ENCODE data around the gene ALK.

The ALK gene

DNA sequence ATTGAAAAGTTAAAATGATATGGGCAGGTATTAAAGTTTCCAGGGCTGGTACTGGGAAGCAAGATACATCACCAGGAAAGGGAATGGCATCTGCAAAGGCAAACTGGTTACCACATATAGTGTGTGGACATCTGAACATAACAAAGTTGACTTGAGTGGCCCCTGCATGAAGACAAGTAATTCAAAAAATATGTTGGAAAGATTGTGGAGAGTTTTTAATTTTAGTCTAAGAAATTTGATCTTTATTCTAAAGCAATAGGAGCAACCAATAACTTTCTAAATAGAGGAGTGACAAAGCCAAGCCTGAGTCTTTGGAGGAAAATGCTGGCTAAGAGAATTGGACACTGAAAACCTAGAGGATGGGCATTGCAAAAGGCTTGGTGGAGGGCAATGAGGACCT is 278.2 kb downstream of the ALK start:
- DNase-seq = no peak

- DNase-seq = no peak
These were observed 281.0 kb downstream of the ALK start for GRCh38 chr2:29640360-29640759.

GRCh38 chr2:29638641-29639040 is 282.7 kb downstream of the ALK start:
- no peak for DNase-seq

DNA sequence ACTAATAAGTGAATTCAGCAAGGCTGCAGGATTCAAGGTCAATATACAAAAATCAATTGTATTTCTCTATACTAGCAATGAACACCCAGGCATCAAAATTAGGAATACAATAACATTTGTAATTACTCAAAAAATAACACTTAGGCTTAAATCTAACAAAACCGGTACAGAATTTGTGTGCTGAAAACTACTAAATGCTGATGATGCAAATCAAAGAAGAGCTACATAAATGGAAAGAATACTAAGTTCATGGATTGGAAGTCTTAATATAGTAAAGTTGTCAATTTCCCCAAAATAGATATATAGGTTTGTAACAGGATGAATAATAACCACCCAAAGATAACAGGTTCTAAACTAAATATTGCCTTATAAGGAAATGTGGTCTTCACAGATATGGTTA is 286.5 kb downstream of the ALK start:
- no peak for DNase-seq

- DNase-seq = no peak
These were observed 289.4 kb downstream of the ALK start for GRCh38 chr2:29632018-29632417.

DNA sequence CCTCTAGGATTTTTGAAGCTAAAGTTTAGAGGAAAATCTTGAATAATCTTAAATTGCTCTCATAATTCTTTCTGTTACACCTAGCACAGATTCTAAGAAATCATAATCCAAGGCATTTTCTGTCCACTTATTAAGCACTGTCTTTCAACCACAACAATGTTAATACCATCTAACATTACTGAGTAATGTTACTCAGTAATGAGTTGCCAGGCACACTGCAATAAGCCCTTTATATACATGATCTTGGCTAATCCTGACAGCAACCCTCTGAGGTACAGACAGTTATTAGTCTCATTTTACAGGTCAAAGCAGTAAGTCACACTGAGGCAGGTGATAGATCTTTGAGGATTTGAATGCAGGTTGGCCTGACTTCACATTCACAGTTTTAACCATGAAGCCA is 291.9 kb downstream of the ALK start:
- no peak for DNase-seq

GRCh38 chr2:29628862-29629261 is 292.5 kb downstream of the ALK start:
- DNase-seq = peak; percentile 51

DNA sequence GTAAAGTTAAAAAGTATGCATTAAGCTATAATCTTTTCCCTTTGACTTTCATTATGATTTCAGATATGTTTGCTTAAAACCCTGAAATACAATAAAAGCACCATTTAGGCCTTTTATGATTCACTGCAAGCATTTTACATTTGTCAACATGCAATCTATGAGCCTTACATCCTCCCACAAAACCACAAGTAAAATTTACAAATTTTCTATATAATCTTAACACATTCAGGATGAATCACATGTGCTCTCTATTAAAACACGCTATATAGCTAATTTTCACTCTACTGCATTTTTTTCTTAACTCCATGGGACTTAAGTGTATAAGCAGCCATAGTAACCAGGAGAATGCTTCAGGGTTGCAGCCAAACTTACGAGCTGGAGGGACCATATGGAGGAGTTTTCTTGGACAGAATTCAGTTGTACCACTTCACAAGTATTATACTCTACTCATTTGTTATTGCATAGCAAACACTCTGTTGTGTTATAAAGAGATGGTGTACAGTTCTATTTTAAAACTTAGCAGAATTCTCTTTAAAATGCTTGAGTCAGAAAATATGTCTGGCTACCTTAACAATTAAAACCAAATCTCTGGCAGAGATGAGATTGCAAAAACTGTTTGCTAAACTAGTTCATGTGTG is 293.2 kb downstream of the ALK start:
- DNase-seq = peak; percentile 7

- DNase-seq = peak; percentile 4
These were observed 294.1 kb downstream of the ALK start for GRCh38 chr2:29627279-29627711.

DNA sequence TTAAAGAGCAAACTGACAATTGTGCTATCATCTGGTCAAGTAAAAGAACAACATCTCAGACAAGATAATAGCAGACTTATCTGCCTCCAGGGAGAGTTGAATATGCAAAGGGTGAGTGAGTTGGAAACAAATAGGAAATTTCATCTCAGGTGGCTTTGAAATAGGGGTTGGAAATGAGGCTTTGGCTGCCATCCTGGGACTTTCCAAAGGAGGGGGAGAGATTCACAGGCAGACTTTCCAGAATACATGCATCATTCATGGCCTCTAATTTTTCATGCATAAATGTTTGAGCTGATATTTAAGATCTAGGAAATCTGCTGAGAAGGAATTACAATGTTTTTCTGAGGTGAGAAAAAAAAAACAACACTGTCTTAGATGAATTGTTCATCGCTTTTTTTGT is 300.5 kb downstream of the ALK start:
- DNase-seq = peak; percentile 25

DNA sequence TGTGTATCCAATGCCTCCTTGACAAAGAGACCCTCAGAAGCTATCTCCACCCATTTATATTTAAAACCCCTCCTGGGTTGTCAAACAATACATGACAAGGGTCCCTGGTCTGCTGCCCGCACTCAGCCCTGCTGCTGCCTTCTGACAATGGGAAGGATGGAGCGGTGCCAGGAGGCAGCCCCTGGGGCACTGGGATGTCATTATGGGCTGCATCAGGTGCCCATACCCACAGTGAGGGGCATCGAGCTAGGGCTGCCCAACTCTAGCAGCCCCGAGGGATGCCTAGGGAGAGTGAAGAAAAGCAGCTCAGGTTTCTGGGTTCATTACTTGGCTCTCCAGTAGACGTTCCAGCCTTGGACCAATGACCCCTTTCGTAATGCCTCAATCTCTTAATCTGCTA is 301.7 kb downstream of the ALK start:
- peak; percentile 74 for DNase-seq

DNA sequence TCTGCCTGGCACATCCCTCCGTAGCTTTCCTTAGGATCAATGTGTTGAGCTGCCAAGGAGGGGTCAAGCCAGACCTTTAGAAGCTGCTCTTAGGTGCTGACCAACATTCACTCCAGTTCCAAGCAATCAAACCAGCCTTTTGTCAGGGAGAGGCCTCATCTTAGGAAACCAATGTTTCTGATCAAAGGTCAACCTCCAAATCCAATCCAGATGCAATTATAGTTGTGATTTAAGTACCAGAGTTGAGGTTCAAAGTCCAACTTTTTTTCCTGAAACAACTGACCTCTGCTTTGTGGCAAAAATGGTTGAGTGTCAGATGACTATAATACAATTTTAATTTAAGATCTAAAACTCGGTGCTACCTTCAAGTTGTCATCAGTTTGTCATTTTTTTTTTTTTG is 303.4 kb downstream of the ALK start:
- no peak for DNase-seq

DNA sequence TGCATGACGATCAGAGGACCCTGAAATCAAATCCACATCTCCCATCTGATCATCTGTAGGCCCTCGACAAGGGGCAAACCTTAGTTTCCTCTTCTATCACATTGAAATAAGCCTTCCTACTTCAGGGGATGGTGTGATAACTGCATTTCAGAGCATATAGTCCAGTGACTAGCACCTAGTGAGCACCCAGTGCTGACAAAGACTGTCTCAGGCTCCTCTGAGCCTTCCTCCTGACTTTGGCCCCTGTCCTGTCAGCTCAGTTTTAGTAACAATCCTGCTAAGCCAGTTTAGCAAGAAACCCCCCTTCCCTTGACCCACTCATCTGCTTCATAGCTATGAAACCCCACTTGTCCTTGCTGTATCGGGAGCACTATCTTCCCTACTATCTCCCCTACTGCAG is 304.0 kb downstream of the ALK start:
- DNase-seq = no peak

DNA sequence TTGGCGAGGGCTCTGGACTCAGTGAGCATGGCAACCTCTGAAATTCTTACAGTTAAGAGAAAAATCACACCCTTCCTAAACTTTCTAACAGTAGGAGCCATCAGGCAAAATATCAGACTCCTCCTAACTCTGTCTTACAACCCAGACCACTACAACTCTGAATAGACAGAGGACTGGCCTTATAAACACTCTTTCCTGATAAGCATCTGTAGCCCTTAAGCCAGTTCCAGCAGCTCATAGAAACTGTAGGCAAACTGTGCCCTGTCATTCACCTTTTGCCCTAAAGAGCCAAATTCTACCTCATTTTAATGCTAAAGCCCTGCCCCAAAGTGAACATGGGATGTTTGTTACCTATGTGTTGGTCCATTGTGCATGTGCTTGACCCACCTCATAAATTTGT is 304.8 kb downstream of the ALK start:
- no peak for DNase-seq

- DNase-seq = peak; percentile 3
These were observed 305.5 kb downstream of the ALK start for GRCh38 chr2:29615841-29616240.

DNA sequence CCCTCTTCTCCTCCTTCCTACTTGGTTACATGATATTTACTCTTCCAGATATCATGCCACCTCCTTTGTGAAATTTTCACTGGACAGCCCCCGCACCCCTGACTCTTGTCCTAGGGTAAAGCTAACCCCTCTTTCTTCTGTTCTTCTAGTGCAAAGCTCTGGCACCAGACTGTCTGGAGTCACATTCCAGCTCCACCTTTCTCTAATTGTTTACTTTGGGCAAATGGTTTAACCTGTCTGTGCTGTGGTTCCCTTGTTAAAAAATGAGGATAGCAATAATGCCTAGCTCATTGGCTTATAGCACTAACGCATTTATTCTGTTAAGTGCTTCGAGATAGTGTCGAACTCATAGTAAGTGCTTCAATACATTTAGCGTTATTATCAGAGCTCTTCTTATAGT is 306.2 kb downstream of the ALK start:
- DNase-seq = peak; percentile 23

DNA sequence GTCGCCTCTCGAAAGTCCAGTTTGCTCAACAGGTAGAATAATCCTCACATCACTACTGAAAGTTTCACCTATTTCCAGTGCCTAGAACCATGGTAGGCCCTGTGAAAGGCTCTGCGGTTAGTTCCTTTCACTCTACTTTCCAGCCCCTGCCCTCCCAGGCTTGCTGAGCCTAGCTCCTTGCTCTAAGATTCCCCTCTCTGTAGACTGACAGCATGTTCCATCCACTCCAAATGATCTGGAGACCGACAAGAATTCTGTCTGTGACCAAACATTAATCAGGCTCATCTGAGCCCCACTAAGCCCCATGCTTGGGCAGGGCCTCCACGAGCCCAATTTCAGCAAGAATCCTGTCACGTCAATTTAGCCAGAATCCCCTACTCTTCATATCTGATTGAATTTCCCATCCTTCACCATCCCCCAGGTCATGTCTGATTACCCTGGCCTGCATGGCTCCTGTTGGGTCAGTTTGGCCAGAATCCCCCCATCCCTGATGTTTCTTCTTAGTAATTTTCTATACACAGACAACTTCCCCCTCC is 307.0 kb downstream of the ALK start:
- DNase-seq = no peak

DNA sequence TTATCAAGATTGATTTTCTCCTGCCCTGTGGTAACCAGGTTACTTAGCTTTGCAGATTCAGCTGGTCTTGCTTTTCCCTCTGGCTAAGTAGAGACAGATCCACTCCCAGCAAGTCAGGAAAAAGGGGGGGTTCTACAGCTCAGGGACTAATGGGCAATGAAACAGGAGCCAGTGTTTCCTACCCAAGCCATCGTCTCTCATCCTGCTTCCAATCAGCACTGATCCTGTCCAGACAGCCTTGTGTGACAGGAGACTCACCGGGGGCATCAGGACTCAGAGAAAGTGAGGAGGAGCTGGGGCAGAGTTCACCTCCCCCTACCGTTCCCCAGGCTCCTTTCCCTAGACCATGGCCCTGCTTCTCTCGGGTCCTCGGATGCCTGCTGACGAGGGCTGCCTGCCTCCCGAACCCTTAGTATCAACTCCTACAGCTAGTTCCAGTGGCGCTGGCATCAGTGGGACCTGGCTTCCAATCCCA is 307.6 kb downstream of the ALK start:
- DNase-seq = no peak

DNA sequence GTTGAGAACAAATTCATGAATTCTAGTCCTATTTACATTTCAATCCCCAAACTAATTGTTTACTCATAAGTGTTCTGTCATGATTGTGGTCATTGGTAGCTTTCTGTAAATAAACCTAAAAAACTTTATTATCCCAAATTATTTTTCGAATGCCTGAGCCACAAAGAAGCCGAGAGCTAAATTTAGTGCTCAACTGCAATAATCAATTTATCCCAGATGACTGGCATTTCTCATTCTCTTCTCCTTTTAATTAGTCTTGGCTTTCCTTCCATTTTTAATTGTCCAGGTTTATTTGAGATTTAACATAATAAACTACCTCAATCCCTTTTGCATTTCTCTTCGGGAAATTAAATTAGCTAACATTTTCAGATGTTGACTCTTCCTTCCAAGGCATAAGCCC is 308.3 kb downstream of the ALK start:
- DNase-seq = no peak

- no peak for DNase-seq
These were observed 308.8 kb downstream of the ALK start for GRCh38 chr2:29612568-29612967.

- peak; percentile 15 for DNase-seq
These were observed 309.5 kb downstream of the ALK start for GRCh38 chr2:29611850-29612249.

DNA sequence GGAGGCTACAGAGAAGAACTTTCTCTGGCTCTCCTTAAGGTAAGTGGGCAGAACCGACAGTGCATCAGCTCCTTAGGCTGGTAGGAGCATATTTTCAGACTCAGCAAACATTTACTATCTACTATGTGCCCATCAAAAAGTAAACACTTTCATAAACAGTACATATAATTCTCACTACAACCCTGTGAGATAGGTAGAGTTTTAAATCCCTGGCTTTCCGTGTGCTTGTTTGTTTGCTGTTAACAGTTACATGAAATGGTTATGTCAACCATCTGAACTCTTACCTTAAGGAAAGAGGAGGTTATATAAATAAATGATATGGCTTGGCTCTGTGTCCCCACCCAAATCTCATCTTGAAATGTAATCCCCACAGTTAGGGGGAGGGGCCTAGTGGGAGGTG is 310.1 kb downstream of the ALK start:
- no peak for DNase-seq

GRCh38 chr2:29610569-29610968 is 310.8 kb downstream of the ALK start:
- no peak for DNase-seq

- DNase-seq = no peak
These were observed 314.4 kb downstream of the ALK start for GRCh38 chr2:29607038-29607420.

All from NCI-H69 (cell line).